Effector CD8-positive, alpha-beta T cell (primary cell): Measurements from ENCODE around the gene RASGRF1.

Experiments
- DNase-seq: peaks from one replicate; lab custom pipeline; 2025; lab: John Stamatoyannopoulos, UW

RASGRF1 gene

GRCh38 chr15:78985859-78986475, 104.6 kb downstream of the RASGRF1 start:
- DNase-seq = no peak

GRCh38 chr15:78984041-78984440, 106.5 kb downstream of the RASGRF1 start:
- no peak for DNase-seq

- no peak for DNase-seq
Observed at GRCh38 chr15:78983146-78983918, 107.2 kb downstream of the RASGRF1 start.

- no peak for DNase-seq
Observed at GRCh38 chr15:78982736-78983135, 107.8 kb downstream of the RASGRF1 start.

- no peak for DNase-seq
Observed at GRCh38 chr15:78981532-78982313, 108.9 kb downstream of the RASGRF1 start.

GRCh38 chr15:78979456-78980320, 110.9 kb downstream of the RASGRF1 start:
- no peak for DNase-seq

GRCh38 chr15:78978601-78979179, 111.9 kb downstream of the RASGRF1 start:
- no peak for DNase-seq

- DNase-seq = no peak
Observed at GRCh38 chr15:78977591-78978347, 112.8 kb downstream of the RASGRF1 start.

- no peak for DNase-seq
Observed at GRCh38 chr15:78977091-78977571, 113.4 kb downstream of the RASGRF1 start.

- DNase-seq = no peak
Observed at GRCh38 chr15:78976691-78977090, 113.9 kb downstream of the RASGRF1 start.

GRCh38 chr15:78974272-78974918, 116.2 kb downstream of the RASGRF1 start:
- DNase-seq = no peak

GRCh38 chr15:78969687-78970349, 120.8 kb downstream of the RASGRF1 start:
- no peak for DNase-seq

- no peak for DNase-seq
Observed at GRCh38 chr15:78968539-78969271, 121.9 kb downstream of the RASGRF1 start.

- no peak for DNase-seq
Observed at GRCh38 chr15:78968114-78968513, 122.5 kb downstream of the RASGRF1 start.

- no peak for DNase-seq
Observed at GRCh38 chr15:78960308-78960707, 130.3 kb downstream of the RASGRF1 start.

GRCh38 chr15:78959360-78959759, 131.2 kb downstream of the RASGRF1 start:
- no peak for DNase-seq

- DNase-seq = no peak
Observed at GRCh38 chr15:78957416-78958093, 133.0 kb downstream of the RASGRF1 start.

- no peak for DNase-seq
Observed at GRCh38 chr15:78956937-78957336, 133.6 kb downstream of the RASGRF1 start.
